SK-N-SH treated with all-trans-retinoic acid at 6 μM for 48 hours (cell line): ENCODE data around the gene SDK2.

Experiments used
- ATAC-seq: fragments of 200-7000 bp; cut with Tn5 transposase; 3 replicates; pipeline ENCODE4 v1.9.1; 2020; ENCODE audit warnings: mild to moderate bottlenecking, moderate library complexity
- ARNTL ChIP-seq: fragments of 450-650 bp; formaldehyde crosslinking; IDR thresholded peaks from 2 replicates; pipeline ENCODE4 v1.5.0; 2020; ENCODE audit warnings: low read depth, mild to moderate bottlenecking, moderate library complexity, borderline replicate concordance
- CSDC2 ChIP-seq: fragments of 250-450 bp; sonication (Bioruptor Pico); IDR thresholded peaks from 2 replicates; pipeline ENCODE4 v1.5.0; 2020; ENCODE audit warnings: mild to moderate bottlenecking, moderate library complexity
- ESRRG ChIP-seq: fragments of 250-450 bp; sonication (Bioruptor Pico); IDR thresholded peaks from 2 replicates; pipeline ENCODE4 v1.6.1; 2021; ENCODE audit warnings: mild to moderate bottlenecking
- GLIS3 ChIP-seq: fragments of 250-450 bp; sonication (Bioruptor Pico); IDR thresholded peaks from 2 replicates; pipeline ENCODE4 v1.5.0; 2020; ENCODE audit warnings: mild to moderate bottlenecking, moderate library complexity
- ISL1 ChIP-seq: fragments of 250-450 bp; sonication (Bioruptor Pico); IDR thresholded peaks from 2 replicates; pipeline ENCODE4 v2.1.2; 2022; ENCODE audit warnings: mild to moderate bottlenecking, moderate library complexity
- OSR1 ChIP-seq: fragments of 250-450 bp; sonication (Bioruptor Pico); IDR thresholded peaks from 2 replicates; pipeline ENCODE4 v1.8.0; 2022; ENCODE audit warnings: moderate library complexity, mild to moderate bottlenecking, inconsistent platforms
- PPARA ChIP-seq: fragments of 250-450 bp; sonication (Bioruptor Pico); IDR thresholded peaks from 2 replicates; pipeline ENCODE4 v1.5.0; 2020; ENCODE audit warnings: mild to moderate bottlenecking, borderline replicate concordance
- RARB ChIP-seq: fragments of 250-450 bp; sonication (Bioruptor Pico); IDR thresholded peaks from 2 replicates; pipeline ENCODE4 v1.8.0; 2021; ENCODE audit warnings: mild to moderate bottlenecking, moderate library complexity
- SNAI2 ChIP-seq: fragments of 250-450 bp; sonication (Bioruptor Pico); IDR thresholded peaks from 2 replicates; pipeline ENCODE4 v1.5.0; 2020; ENCODE audit warnings: mild to moderate bottlenecking, moderate library complexity
- TCF4 ChIP-seq: fragments of 250-450 bp; sonication (Bioruptor Pico); IDR thresholded peaks from 2 replicates; pipeline ENCODE4 v1.8.0; 2021; ENCODE audit warnings: mild to moderate bottlenecking, moderate library complexity, borderline replicate concordance
- TOX ChIP-seq: fragments of 250-450 bp; sonication (Bioruptor Pico); IDR thresholded peaks from 2 replicates; pipeline ENCODE4 v1.8.0; 2021; ENCODE audit warnings: mild to moderate bottlenecking, moderate library complexity, borderline replicate concordance
- ZC3H10 ChIP-seq: fragments of 250-450 bp; sonication (Bioruptor Pico); IDR thresholded peaks from 2 replicates; pipeline ENCODE4 v1.5.1; 2021; ENCODE audit warnings: mild to moderate bottlenecking, moderate library complexity
- ZFP3 ChIP-seq: fragments of 250-450 bp; sonication (Bioruptor Pico); IDR thresholded peaks from 2 replicates; pipeline ENCODE4 v1.5.0; 2020; ENCODE audit warnings: mild to moderate bottlenecking, moderate library complexity
- ZFP30 ChIP-seq: fragments of 450-650 bp; formaldehyde crosslinking; IDR thresholded peaks from 2 replicates; pipeline ENCODE4 v1.5.0; 2022; ENCODE audit warnings: mild to moderate bottlenecking, moderate library complexity
- ZNF565 ChIP-seq: fragments of 450-650 bp; formaldehyde crosslinking; conservative IDR thresholded peaks from 2 replicates; pipeline ENCODE4 v1.5.0; 2020; ENCODE audit warnings: low read depth, mild to moderate bottlenecking, moderate library complexity
- ZNF70 ChIP-seq: fragments of 450-650 bp; formaldehyde crosslinking; IDR thresholded peaks from 2 replicates; pipeline ENCODE4 v1.5.0; 2020; ENCODE audit warnings: mild to moderate bottlenecking, moderate library complexity
- ZNF8 ChIP-seq: fragments of 450-650 bp; formaldehyde crosslinking; IDR thresholded peaks from 2 replicates; pipeline ENCODE4 v1.5.0; 2020; ENCODE audit warnings: mild to moderate bottlenecking, moderate library complexity
- TF ChIP-seq, protein P1 (sequence below): fragments of 250-450 bp; sonication (Bioruptor Pico); IDR thresholded peaks from 2 replicates; pipeline ENCODE4 v1.5.1; 2021; ENCODE audit warnings: mild to moderate bottlenecking, moderate library complexity
- TF ChIP-seq, protein P2 (sequence below): fragments of 250-450 bp; sonication (Bioruptor Pico); IDR thresholded peaks from 2 replicates; pipeline ENCODE4 v1.5.1; 2020; ENCODE audit warnings: low read depth, mild to moderate bottlenecking, moderate library complexity
- TF ChIP-seq, protein P3 (sequence below): fragments of 250-450 bp; sonication (Bioruptor Pico); IDR thresholded peaks from 2 replicates; pipeline ENCODE4 v1.8.0; 2020; ENCODE audit warnings: mild to moderate bottlenecking, moderate library complexity, borderline replicate concordance

The SDK2 gene

DNA sequence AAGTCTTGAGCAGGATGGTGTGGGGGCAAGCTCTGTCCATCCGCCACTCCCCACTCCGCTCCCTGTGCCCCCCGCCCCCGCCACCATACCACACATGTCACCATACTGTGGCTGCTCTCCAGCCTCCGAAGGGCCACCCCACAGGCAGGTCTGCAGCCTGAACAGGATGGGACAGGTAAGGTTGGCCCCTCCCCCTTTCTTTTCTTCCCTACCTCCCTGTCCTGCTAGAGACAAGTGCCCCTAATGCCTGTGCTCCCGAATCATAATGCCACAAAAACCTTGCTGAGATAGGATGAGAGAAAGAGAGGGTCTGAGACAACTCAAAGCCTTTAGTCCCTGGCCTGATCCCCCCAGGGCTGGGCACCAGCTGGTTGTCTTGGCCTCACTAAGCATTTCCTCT, 84.7 kb downstream of the SDK2 start (continued):
- TF ChIP-seq ZNF70 (CRISPR knock-in tag) (no peak), ZFP3 (CRISPR knock-in tag) (no peak), RARB (CRISPR knock-in tag) (no peak)
- TF ChIP-seq, protein P1, sequence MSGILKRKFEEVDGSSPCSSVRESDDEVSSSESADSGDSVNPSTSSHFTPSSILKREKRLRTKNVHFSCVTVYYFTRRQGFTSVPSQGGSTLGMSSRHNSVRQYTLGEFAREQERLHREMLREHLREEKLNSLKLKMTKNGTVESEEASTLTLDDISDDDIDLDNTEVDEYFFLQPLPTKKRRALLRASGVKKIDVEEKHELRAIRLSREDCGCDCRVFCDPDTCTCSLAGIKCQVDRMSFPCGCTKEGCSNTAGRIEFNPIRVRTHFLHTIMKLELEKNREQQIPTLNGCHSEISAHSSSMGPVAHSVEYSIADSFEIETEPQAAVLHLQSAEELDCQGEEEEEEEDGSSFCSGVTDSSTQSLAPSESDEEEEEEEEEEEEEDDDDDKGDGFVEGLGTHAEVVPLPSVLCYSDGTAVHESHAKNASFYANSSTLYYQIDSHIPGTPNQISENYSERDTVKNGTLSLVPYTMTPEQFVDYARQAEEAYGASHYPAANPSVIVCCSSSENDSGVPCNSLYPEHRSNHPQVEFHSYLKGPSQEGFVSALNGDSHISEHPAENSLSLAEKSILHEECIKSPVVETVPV: no peak

DNA sequence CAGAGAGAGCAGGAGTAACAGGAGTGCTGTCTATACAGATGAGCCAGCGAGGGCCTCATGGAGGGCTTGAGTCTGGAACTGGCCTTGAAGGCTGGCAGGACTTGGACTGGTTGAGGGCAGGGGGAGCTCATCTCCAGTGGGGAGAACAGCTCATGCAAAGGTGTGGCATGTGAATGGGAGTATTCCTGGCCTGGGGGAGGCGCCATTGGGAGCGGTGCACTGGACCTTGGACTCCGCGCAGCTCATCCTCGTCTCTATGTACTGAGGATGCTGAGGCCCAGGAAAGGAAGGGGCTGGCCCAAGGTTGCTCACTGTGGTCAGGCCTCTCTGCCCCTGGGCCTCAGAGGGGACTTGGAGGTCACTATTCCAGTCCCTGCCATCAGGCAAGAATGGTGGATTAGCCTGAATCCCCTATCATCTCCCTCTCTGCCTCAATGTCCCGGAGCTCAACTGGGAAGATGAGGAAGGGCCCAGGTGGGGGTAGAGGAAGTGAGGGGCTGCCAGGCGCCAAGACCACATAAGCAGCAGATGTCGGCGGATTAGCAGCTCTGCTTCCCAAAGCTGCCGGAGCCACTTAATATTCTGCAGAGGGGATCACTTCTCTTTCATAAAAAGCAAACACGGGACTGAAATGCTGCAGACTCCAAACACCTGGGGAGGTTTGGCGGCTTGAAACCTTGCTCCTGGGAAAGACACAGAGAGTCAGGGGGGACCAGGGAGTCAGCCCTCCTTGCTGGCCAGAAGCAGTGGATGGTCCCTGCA, 88.9 kb downstream of the SDK2 start:
- ATAC-seq: no peak

DNA sequence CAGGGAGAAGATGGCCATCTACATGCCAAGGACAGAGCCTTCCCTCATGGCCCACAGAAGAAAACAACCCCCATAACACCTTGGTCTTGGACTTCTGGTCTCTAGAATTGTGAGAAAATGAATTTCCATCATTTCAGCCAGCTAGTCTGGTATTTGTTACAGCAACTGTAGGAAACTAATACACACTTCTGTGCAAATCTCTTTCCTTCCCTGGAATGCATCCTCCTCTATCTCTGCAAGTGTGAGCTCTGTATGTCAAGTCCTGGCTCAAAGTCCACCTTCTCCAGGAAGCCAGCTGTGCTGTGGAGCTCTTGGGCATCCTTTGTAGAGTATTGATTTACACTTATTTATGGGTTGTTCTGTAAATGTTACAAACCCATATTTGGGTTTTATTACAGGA, 89.7 kb downstream of the SDK2 start:
- no peak for TF ChIP-seq ARNTL
- no peak for TF ChIP-seq ZC3H10
- TF ChIP-seq ZNF565: no peak
- ATAC-seq: no peak

More for the DNA sequence above, 88.9 kb downstream of the SDK2 start:
- TF ChIP-seq, protein P2, sequence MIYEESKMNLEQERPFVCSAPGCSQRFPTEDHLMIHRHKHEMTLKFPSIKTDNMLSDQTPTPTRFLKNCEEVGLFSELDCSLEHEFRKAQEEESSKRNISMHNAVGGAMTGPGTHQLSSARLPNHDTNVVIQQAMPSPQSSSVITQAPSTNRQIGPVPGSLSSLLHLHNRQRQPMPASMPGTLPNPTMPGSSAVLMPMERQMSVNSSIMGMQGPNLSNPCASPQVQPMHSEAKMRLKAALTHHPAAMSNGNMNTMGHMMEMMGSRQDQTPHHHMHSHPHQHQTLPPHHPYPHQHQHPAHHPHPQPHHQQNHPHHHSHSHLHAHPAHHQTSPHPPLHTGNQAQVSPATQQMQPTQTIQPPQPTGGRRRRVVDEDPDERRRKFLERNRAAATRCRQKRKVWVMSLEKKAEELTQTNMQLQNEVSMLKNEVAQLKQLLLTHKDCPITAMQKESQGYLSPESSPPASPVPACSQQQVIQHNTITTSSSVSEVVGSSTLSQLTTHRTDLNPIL (CRISPR knock-in tag): no peak
- no peak for TF ChIP-seq PPARA
- TF ChIP-seq ISL1 (CRISPR knock-in tag): no peak
- no peak for TF ChIP-seq TOX (CRISPR knock-in tag)
- TF ChIP-seq TCF4: no peak
- TF ChIP-seq ZC3H10: no peak
- TF ChIP-seq ZNF565: no peak
- no peak for TF ChIP-seq ZNF70 (CRISPR knock-in tag)
- TF ChIP-seq, protein P3, sequence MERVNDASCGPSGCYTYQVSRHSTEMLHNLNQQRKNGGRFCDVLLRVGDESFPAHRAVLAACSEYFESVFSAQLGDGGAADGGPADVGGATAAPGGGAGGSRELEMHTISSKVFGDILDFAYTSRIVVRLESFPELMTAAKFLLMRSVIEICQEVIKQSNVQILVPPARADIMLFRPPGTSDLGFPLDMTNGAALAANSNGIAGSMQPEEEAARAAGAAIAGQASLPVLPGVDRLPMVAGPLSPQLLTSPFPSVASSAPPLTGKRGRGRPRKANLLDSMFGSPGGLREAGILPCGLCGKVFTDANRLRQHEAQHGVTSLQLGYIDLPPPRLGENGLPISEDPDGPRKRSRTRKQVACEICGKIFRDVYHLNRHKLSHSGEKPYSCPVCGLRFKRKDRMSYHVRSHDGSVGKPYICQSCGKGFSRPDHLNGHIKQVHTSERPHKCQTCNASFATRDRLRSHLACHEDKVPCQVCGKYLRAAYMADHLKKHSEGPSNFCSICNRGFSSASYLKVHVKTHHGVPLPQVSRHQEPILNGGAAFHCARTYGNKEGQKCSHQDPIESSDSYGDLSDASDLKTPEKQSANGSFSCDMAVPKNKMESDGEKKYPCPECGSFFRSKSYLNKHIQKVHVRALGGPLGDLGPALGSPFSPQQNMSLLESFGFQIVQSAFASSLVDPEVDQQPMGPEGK (CRISPR knock-in tag): no peak
- TF ChIP-seq, all 23 proteins: peak for 0

DNA sequence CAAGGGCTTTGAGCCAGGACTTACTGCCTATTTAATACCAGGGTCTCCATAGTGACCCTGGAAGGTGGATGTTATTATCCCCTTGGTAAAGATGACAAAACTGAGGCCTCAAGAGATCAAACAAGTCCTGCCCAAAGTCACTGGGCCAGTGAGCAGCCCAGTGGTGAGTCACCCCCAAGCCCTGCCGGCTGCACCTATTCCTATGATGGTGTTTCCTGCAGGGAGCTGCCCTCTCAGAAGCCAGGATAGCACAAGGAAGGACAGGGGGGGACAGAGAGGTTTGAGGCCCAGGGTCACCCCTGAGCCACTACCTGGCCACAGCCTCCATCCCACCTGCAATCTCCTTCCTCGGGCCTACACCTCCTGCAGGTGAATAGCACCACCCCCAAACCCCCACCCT, 90.9 kb downstream of the SDK2 start:
- ATAC-seq: no peak
- TF ChIP-seq ZNF70 (CRISPR knock-in tag): no peak
- TF ChIP-seq ARNTL: no peak
- TF ChIP-seq SNAI2: no peak
- TF ChIP-seq, protein P2 (CRISPR knock-in tag): no peak
- no peak for TF ChIP-seq RARB (CRISPR knock-in tag)
- no peak for TF ChIP-seq ZC3H10
- no peak for TF ChIP-seq OSR1
- TF ChIP-seq ZNF8 (CRISPR knock-in tag): no peak
- no peak for TF ChIP-seq GLIS3 (CRISPR knock-in tag)
- TF ChIP-seq ESRRG (CRISPR knock-in tag): no peak
- no peak for TF ChIP-seq ZNF565
- no peak for TF ChIP-seq CSDC2 (CRISPR knock-in tag)
- TF ChIP-seq ISL1 (CRISPR knock-in tag): no peak
- no peak for TF ChIP-seq ZFP30
- TF ChIP-seq, protein P1: no peak
- TF ChIP-seq, all 23 proteins: peak for 0
